IPS-18a (cell line): Measurements from ENCODE around the gene SLC2A4RG.

Experiments used
- H3K27ac ChIP-seq: one replicate; pipeline ENCODE4 v1.5.1; 2013; ENCODE audit warnings: low read length
- H3K27me3 ChIP-seq: one replicate; pipeline ENCODE4 v1.6.1; 2013; ENCODE audit warnings: mild to moderate bottlenecking, low read length; ENCODE audit not compliant: control insufficient read depth, insufficient read depth
- H3K36me3 ChIP-seq: one replicate; pipeline ENCODE4 v1.6.1; 2013; ENCODE audit warnings: low read depth, low read length; ENCODE audit not compliant: control insufficient read depth
- H3K4me1 ChIP-seq: one replicate; pipeline ENCODE4 v1.6.1; 2013; ENCODE audit warnings: low read depth, low read length; ENCODE audit not compliant: control insufficient read depth
- H3K4me3 ChIP-seq: one replicate; pipeline ENCODE4 v1.5.1; 2013; ENCODE audit warnings: low read length
- H3K9ac ChIP-seq: one replicate; pipeline ENCODE4 v1.6.1; 2013; ENCODE audit warnings: mild to moderate bottlenecking, low read length, moderate library complexity
- H3K9me3 ChIP-seq: one replicate; pipeline ENCODE4 v1.6.1; 2013; ENCODE audit warnings: low read depth, low read length; ENCODE audit not compliant: control insufficient read depth

The SLC2A4RG gene

GRCh38 chr20:63702036-63702665, 37.4 kb upstream of the SLC2A4RG start:
- peaks cover 3% of the 10 kb centered on the region for H3K4me1 ChIP-seq
- H3K36me3 ChIP-seq = peaks cover 24% of the 10 kb centered on the region
- H3K9ac ChIP-seq = no peak overlapping the region
- no peaks in the 10 kb centered on the region for H3K9me3 ChIP-seq
- no peaks in the 10 kb centered on the region for H3K27me3 ChIP-seq
- no peak overlapping the region for H3K27ac ChIP-seq
- H3K4me3 ChIP-seq = no peak overlapping the region

DNA sequence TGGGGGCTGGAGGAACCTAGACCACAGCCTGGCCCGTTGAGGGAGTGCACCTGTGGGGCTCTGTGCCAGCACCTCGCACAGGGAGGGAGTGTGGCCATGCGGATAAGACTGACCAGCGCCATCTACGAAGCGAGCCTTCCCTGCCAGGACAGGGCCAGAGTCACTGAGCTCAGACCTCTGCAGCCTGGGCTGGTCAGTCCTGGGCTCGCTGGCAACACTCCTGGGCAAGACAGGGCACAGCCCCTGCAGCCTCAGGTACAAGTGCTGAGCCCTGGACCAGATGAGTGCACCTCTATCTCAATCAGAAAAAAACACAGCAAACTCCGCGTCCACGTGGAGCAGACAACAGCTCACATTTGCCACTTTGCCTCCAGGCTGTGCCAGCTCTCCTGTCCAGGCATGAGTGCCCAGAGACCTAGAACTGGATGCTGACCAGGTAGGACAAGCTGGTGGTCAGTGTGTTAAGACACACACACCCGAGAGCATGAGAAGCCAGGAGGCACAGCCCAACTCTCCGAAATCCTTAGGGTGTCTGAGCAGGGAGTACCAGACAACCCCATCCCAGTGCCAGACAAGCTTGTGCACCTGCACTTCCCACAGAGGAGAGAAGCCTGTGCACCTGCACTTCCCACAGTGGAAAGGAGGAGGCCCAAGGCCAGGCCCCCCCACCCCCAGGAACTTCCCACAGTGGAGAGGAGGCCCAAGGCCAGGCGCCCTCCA, 36.7 kb upstream of the SLC2A4RG start:
- Histone ChIP-seq H3K27ac (no peak overlapping the region), H3K4me3 (no peak overlapping the region), H3K4me1 (peaks cover 3% of the 10 kb centered on the region), H3K9me3 (no peaks in the 10 kb centered on the region), H3K27me3 (no peaks in the 10 kb centered on the region), H3K36me3 (peaks cover 24% of the 10 kb centered on the region), H3K9ac (no peak overlapping the region)

DNA sequence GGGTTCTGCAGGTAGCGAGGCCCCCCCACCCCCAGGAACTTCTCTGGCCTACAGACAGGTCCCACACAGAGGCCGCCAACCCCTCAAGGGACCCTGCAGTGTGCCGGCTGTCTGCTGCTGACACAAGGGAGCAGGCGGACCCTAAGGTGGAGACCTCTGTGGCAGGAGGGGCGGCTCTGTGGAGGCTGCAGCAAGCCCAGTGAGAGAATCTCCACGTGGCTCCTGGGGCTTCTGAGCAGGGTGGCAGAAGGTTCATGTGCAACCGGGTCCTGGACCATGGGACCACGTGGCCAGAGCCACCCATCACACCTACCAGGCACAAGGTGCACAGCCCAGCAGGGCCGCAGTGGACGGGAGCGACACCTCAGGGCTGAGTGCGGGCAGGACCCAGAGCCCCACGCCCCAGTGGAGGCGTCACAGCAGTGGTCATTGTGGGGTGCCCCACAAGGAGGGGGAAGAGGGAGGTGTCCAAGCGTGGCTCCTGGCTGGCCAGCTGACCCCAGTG, 36.1 kb upstream of the SLC2A4RG start:
- Histone ChIP-seq H3K9ac (no peak overlapping the region), H3K36me3 (peaks cover 24% of the 10 kb centered on the region), H3K4me3 (no peak overlapping the region), H3K4me1 (peaks cover 3% of the 10 kb centered on the region), H3K9me3 (no peaks in the 10 kb centered on the region), H3K27ac (no peak overlapping the region), H3K27me3 (no peaks in the 10 kb centered on the region)

GRCh38 chr20:63703976-63704748, 35.4 kb upstream of the SLC2A4RG start:
- no peak overlapping the region for H3K27ac ChIP-seq
- H3K4me1 ChIP-seq = peaks cover 3% of the 10 kb centered on the region
- no peaks in the 10 kb centered on the region for H3K27me3 ChIP-seq
- H3K4me3 ChIP-seq = no peak overlapping the region
- peaks cover 26% of the 10 kb centered on the region for H3K36me3 ChIP-seq
- no peaks in the 10 kb centered on the region for H3K9me3 ChIP-seq
- H3K9ac ChIP-seq = no peak overlapping the region

- Histone ChIP-seq H3K36me3 (peaks cover 30% of the 10 kb centered on the region), H3K27ac (no peak overlapping the region), H3K27me3 (no peaks in the 10 kb centered on the region), H3K4me1 (peaks cover 3% of the 10 kb centered on the region), H3K9ac (no peak overlapping the region), H3K4me3 (no peak overlapping the region), H3K9me3 (no peaks in the 10 kb centered on the region)
These were observed 34.8 kb upstream of the SLC2A4RG start for GRCh38 chr20:63704749-63705117.

DNA sequence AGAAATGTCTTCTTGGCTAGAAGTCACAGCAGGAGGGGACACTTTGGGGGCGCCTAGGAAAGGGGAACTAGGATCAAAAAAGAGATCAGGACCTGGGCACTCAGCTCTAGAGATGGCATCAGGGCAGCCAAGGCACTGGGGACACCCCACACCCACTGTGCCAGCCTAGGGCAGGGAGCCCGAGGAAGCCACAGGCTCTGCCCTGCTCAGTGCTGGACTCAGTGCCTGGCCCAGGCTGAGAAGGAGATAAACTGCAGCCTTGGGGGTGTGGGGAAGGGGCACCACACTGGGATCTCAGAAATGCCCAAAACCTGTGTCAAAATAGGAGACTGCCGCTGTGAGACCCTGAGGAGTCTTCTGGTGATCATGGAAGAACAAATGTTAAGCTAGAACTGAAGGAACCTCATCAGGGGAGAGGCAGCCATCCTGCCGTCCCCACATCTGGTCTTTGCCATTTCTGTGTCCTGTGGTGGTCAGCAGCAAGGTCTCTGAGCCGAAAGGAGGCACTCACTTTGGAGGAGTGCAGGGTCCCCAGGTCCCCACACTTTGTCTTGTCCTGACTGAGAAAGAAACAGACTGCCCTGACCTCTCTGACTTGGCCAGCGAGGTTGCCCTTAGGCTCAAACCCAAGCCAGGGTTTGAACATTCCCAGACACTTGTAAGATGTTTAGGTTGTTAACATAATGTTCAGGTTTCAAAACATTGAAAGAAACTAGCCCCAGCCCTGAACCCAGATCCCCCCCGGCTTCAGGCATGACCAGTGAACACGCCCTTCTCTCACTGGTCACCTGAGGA, 34.1 kb upstream of the SLC2A4RG start:
- H3K9me3 ChIP-seq = no peaks in the 10 kb centered on the region
- no peaks in the 10 kb centered on the region for H3K27me3 ChIP-seq
- H3K9ac ChIP-seq = no peak overlapping the region
- H3K4me3 ChIP-seq = no peak overlapping the region
- H3K27ac ChIP-seq = no peak overlapping the region
- H3K4me1 ChIP-seq = peaks cover 3% of the 10 kb centered on the region
- H3K36me3 ChIP-seq = peaks cover 31% of the 10 kb centered on the region

DNA sequence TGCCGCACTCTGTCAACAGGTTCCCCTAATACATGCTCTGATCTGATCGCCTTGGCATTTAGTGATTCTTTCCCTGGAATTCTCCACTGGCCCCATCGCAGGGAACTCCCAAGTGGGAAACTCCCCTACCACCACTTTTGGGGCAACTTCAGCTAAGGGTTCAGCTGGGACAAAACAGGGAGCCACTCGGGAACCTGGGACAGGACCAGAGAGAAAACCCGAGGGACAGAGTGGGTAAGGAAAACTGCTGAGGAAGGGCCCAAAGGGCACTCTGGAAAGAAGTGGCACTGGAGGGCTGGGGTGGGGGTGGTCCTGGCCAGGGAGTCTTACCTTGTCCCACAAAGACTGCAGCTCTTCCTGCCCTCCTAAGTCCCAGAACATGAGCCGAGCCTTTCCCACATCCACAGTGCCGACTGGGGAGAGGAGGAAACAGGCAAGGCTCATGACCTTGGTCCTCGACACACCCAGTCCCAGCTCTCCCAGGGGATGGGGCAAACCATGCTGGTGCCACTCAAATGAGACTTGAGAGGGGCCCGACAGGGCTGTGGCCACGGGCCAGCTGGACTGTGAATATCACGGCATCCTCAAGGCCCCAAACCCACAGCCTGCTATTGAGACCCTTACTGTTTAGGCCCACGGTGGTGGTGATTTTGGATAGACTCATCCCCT, 33.4 kb upstream of the SLC2A4RG start:
- H3K4me1 ChIP-seq = peaks cover 3% of the 10 kb centered on the region
- no peak overlapping the region for H3K27ac ChIP-seq
- no peak overlapping the region for H3K9ac ChIP-seq
- H3K36me3 ChIP-seq = peaks cover 38% of the 10 kb centered on the region
- no peaks in the 10 kb centered on the region for H3K9me3 ChIP-seq
- H3K4me3 ChIP-seq = peak overlapping the region; percentile 81
- no peaks in the 10 kb centered on the region for H3K27me3 ChIP-seq

- Histone ChIP-seq H3K9ac (peak overlapping the region; percentile 54), H3K9me3 (no peaks in the 10 kb centered on the region), H3K27ac (no peak overlapping the region), H3K36me3 (peaks cover 44% of the 10 kb centered on the region), H3K27me3 (no peaks in the 10 kb centered on the region), H3K4me3 (peak overlapping the region; percentile 81), H3K4me1 (peaks cover 3% of the 10 kb centered on the region)
These were observed 32.6 kb upstream of the SLC2A4RG start for GRCh38 chr20:63706852-63707557.

DNA sequence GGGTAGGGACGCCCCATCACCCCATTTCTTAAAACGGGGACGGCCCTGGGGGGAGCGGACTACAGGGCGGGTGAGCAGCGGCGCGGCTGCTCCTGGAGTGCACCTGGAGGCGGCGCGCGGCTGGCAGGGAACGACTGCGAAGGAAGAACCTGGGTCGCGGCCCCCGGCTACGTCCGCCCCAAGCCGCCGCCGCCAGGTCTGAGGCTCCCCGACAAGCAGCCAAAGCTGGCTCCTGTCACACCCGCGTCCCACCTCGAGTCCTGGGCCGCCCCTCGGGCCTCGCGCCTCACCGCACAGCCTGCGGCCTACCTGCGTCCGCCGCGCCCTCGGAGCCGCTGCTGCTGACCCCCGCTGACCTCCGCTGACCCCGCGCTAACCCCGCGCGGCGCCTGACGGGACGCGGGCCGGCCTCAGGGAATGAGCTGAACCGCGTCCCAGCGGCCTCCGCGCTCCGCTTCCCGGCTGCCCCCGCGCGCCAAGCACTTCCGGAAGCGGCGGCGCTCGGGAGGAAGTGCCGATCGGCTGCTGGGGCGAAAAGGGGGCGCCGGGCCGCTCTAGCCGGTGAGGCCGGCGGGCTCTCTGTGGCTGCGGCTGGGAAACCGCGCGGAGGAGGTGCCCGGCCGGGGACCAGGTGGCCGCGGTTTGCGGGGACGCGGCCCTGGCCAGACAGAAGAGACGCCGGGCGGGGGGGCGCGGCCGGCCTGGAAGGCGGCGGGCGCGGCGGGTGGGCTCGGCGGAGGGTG, 31.8 kb upstream of the SLC2A4RG start, which contains the start of the genes ARFRP1 and ZGPAT:
Gene ARFRP1, minus strand, starts transcription at position 419 of the 743 bp plus-strand sequence. CDS start 885 bp downstream, outside the sequence.
Gene ZGPAT, plus strand, starts transcription at position 482 of the 743 bp plus-strand sequence. CDS start 542 bp downstream, outside the sequence.
- peak within 1 kb of the TSS; percentile 81 for H3K4me3 ChIP-seq
- H3K9me3 ChIP-seq = no peaks in the 10 kb centered on the region
- peaks cover 47% of the 10 kb centered on the region for H3K36me3 ChIP-seq
- H3K4me1 ChIP-seq = peaks cover 3% of the 10 kb centered on the region
- H3K27ac ChIP-seq = no peak within 1 kb of the TSS
- no peaks in the 10 kb centered on the region for H3K27me3 ChIP-seq
- H3K9ac ChIP-seq = peak within 1 kb of the TSS; percentile 54
